ENCODE measurements around the gene APBB2.

GRCh38 chr4:40991908-40992307 lies 222.4 kb downstream of the APBB2 start:
- TF ChIP-seq CTCF (IDR thresholded peaks at IDR 0.05) (no peak), POLR2A (IDR thresholded peaks at IDR 0.05) (no peak), POLR2AphosphoS5 (IDR thresholded peaks at IDR 0.05) (no peak), EP300 (IDR thresholded peaks at IDR 0.05) (no peak)
